Endothelial cell of umbilical vein (primary cell): ENCODE measurements around the gene ALG8. TPM values are rescaled to one million over a fixed set of nuclear protein-coding genes. Genes with fewer than 3 reads are reported as not detected.
A peak's percentile ranks its signal among the peaks of the same experiment; 100 is the strongest.

Experiments used
- BruUV-seq: library from RNA; stranded (reverse); fragments of 400-500 nt; replicated peaks from 2 replicates; lab custom pipeline; 2021; lab: Mats Ljungman, UMichigan
- CTCF ChIA-PET: fragments of 300-600, 350-600 bp; sonication (Branson Sonifier 250); formaldehyde crosslinking; loops from one replicate; lab custom pipeline; 2021; ENCODE audit warnings: antibody characterized with exemption, inconsistent platforms; lab: Charles Lee
- POLR2A ChIA-PET: fragments of 300-600, 350-600 bp; sonication (Branson Sonifier 250); formaldehyde crosslinking; loops from one replicate; lab custom pipeline; 2021; ENCODE audit warnings: antibody characterized with exemption, inconsistent platforms; lab: Charles Lee
- DNase-seq: peaks from one replicate; pipeline ENCODE4 v3.0.0-alpha.2; 2011; ENCODE audit warnings: low read depth, low spot score
- FAIRE-seq: peaks from 2 replicates; lab custom pipeline; 2011; peaks lifted over from hg19 to GRCh38; lab: Jason Lieb, UNC
- H2AFZ ChIP-seq: 2 replicates; pipeline ENCODE4 v1.6.0; 2012; ENCODE audit warnings: low read depth, low read length, control low read depth, inconsistent platforms
- H3K27ac ChIP-seq: 2 replicates; pipeline ENCODE4 v1.5.1; 2011; ENCODE audit warnings: low read depth, mild to moderate bottlenecking, control low read depth, low read length, moderate library complexity; ENCODE audit not compliant: insufficient read depth
- H3K27me3 ChIP-seq, 2 experiments: 2 replicates each; pipeline versions ENCODE4 v1.6.0 to v1.6.1; 2011; ENCODE audit warnings: low read length in 2 of 2, mixed read lengths in 1 of 2; ENCODE audit not compliant: control insufficient read depth in 2 of 2, insufficient read depth in 2 of 2
- H3K36me3 ChIP-seq, 2 experiments: 2 replicates in 1 of 2; 3 replicates in 1 of 2; pipeline ENCODE4 v1.5.1; 2011; ENCODE audit warnings: low read length in 2 of 2, mild to moderate bottlenecking in 1 of 2, moderate library complexity in 1 of 2; ENCODE audit not compliant: control insufficient read depth in 2 of 2, insufficient read depth in 2 of 2; ENCODE audit errors: extremely low read depth in 1 of 2
- H3K4me1 ChIP-seq: 3 replicates; pipeline ENCODE4 v1.5.1; 2011; ENCODE audit warnings: mild to moderate bottlenecking, low read length; ENCODE audit not compliant: control insufficient read depth, insufficient read depth; ENCODE audit errors: extremely low read depth
- H3K4me2 ChIP-seq: 2 replicates; pipeline ENCODE4 v1.6.1; 2011; ENCODE audit warnings: low read length, control low read depth, mixed read lengths; ENCODE audit not compliant: insufficient read depth
- H3K4me3 ChIP-seq, 3 experiments: fragments of 200-600 bp in 1 of 3; sonication (generic), shearing (Covaris generic) in 1 of 3; replicated peaks in 1 of 3; 2 replicates each; pipeline ENCODE4 v1.5.1; 2011 to 2016; ENCODE audit warnings: control low read depth in 3 of 3, low read length in 3 of 3, mild to moderate bottlenecking in 2 of 3, inconsistent platforms in 1 of 3, low read depth in 1 of 3, moderate library complexity in 1 of 3; ENCODE audit not compliant: insufficient read depth in 1 of 3
- H3K79me2 ChIP-seq: 2 replicates; pipeline ENCODE4 v1.6.0; 2012; ENCODE audit warnings: low read length, inconsistent platforms; ENCODE audit not compliant: control insufficient read depth, insufficient read depth
- H3K9ac ChIP-seq: replicated peaks from 2 replicates; pipeline ENCODE3; 2011; ENCODE audit warnings: low read length, control low read depth; ENCODE audit not compliant: insufficient read depth; ENCODE audit errors: extremely low read depth
- H3K9me1 ChIP-seq: replicated peaks from 3 replicates; pipeline ENCODE4 v1.6.0; 2011; ENCODE audit warnings: mild to moderate bottlenecking, low read length; ENCODE audit not compliant: control insufficient read depth, insufficient read depth; ENCODE audit errors: extremely low read depth
- H3K9me3 ChIP-seq: replicated peaks from 2 replicates; pipeline ENCODE4 v1.5.1; 2012; ENCODE audit warnings: low read length, inconsistent platforms; ENCODE audit not compliant: control insufficient read depth, insufficient read depth
- H4K20me1 ChIP-seq: replicated peaks from 2 replicates; pipeline ENCODE3; 2011; ENCODE audit warnings: mild to moderate bottlenecking, low read length; ENCODE audit not compliant: control insufficient read depth, insufficient read depth; ENCODE audit errors: extremely low read depth
- EZH2 ChIP-seq: IDR thresholded peaks from 2 replicates; pipeline ENCODE4 v1.6.1; 2012; ENCODE audit warnings: borderline replicate concordance, low read depth, mild to moderate bottlenecking, moderate library complexity, low read length, inconsistent platforms; ENCODE audit not compliant: severe bottlenecking
- GATA2 ChIP-seq: IDR thresholded peaks from 2 replicates; pipeline ENCODE4 v1.7.0; 2011; ENCODE audit warnings: low read depth, mild to moderate bottlenecking, moderate library complexity, mixed read lengths, low read length; ENCODE audit not compliant: insufficient read length, insufficient read depth
- JUN ChIP-seq: IDR thresholded peaks from 2 replicates; pipeline ENCODE4 v1.6.1; 2011; ENCODE audit warnings: borderline replicate concordance, low read depth; ENCODE audit not compliant: insufficient read length, insufficient read depth
- MYC ChIP-seq: IDR thresholded peaks from one replicate; pipeline ENCODE4 v1.6.1; 2011; ENCODE audit warnings: mild to moderate bottlenecking, low read depth, low read length
- POLR2A ChIP-seq: IDR thresholded peaks from 2 replicates; pipeline ENCODE4 v1.6.1; 2012; ENCODE audit warnings: low read depth, mild to moderate bottlenecking, control low read depth, low read length
- POLR2AphosphoS5 ChIP-seq: IDR thresholded peaks from 2 replicates; pipeline ENCODE4 v1.6.1; 2012; ENCODE audit warnings: low read depth, mild to moderate bottlenecking, control low read depth, low read length, moderate library complexity; ENCODE audit not compliant: insufficient read depth
- dilution Hi-C: fragments of 300-500 bp; cut with MboI; formaldehyde crosslinking; loops from one replicate; pipeline ENCODE4 v1.15.0; 2019; ENCODE audit warnings: low sequenced_read_pairs; ENCODE audit not compliant: extremely low pct_ligation_motif_present
- intact Hi-C: fragments of 100-400 bp; cut with micrococcal nuclease; formaldehyde crosslinking; loops from one replicate; pipeline ENCODE4 v1.10.0; 2022
- polyA plus RNA-seq, 4 experiments: library from polyadenylated mRNA; depleted of rRNA in 3 of 4; stranded (reverse) in 3 of 4; unstranded in 1 of 4; fragments of >200 nt; gene quantifications; 2 replicates each; pipeline versions ENCODE4 v1.2.1 to v1.2.3, GENCODE V29; 2011 to 2012; ENCODE audit warnings: missing spikeins in 1 of 4
- total RNA-seq: library from RNA; stranded (reverse); gene quantifications from 2 replicates; pipeline ENCODE4 v1.2.3, GENCODE V29; 2021
- TF ChIP-seq, protein P1 (sequence below), 2 donors: IDR thresholded peaks; 1 replicate in 1 of 2; 2 replicates in 1 of 2; pipeline ENCODE4 v1.5.1; 2011; ENCODE audit warnings: low read length in 2 of 2, mild to moderate bottlenecking in 2 of 2, moderate library complexity in 2 of 2, control low read depth in 1 of 2, inconsistent platforms in 1 of 2, low read depth in 1 of 2; ENCODE audit not compliant: insufficient read depth in 1 of 2; ENCODE audit errors: extremely low read depth in 1 of 2

The ALG8 gene
- total and polyA plus RNA-seq, 2 donors (not counting 3 experiments of a cell fraction or from before 2014, with no cell fraction given) = 43.9 to 48.2 TPM

DNA sequence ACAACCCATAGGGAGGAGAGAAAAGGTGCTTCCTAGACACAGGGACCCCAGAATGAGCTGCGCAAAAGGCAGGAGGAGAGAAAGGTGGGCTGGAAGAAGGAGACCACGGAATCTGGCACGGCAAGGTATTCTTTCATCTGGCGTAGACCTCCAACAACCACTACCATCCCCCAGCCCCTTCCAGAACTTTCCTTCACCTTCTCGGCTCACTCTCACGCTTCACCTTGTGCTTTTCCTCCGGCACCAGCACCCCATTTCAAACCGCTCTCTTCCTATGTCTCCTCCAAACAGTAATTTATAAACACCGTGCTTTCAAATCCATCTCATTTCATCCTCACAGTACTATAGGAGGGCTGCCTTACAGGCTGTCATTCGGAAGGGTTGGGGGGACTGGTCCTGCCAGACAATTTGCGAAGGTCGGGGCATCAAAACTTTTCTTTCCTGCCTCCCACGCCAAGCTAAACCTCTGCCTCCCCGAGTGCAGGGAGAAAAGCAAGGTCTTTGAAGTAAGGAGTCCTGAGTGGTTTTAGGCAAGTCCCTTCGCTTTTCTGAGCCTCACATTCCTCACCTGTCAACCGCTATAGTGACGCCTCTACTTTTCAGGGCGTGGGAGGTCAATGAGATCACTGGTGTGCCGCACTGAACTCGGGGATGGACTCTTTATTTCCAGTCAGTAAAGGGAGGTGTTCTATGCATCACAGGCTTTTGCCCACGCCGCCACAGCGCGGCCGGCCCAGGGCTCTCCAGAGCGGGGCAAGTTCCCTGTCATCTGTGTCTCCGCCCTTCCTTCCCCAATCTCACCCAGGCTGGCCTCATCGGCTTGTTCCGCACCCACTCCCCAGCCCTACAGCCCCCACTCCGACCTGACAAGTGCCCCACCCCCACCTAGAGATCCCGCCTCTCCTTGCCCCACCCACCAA, 48.2 kb upstream of the ALG8 start:
- BruUV-seq = TSS peak; percentile 34
- H3K79me2 ChIP-seq = peaks cover 29% of the 10 kb centered on the region
- H3K36me3 ChIP-seq = no peaks in the 10 kb centered on the region
- no peak overlapping the region for H3K27ac ChIP-seq
- peaks cover 34% of the 10 kb centered on the region for H3K4me1 ChIP-seq
- ChIA-PET POLR2A (interaction anchor here (0.9 to 1.5 kb wide), 2 partner anchors 48 to 109 kb away, joined by 3 to 5 read pairs; partner anchors contain the start of gene ALG8), CTCF (interaction anchor here (0.6 to 3.0 kb wide), 6 partner anchors 10 to 377 kb away, joined by 3 to 15 read pairs (median 4); partner anchors contain the start of gene ALG8)
- H3K9ac ChIP-seq = peak overlapping the region; percentile 56
- H3K4me2 ChIP-seq = peak overlapping the region; percentile 88
- peak overlapping the region; percentile 68 to 81 (median 71) for H3K4me3 ChIP-seq
- DNase-seq (no peak), FAIRE-seq (no peak)
- peak overlapping the region; percentile 53 for H2AFZ ChIP-seq
- intact Hi-C loops = loop anchor here (1.0 to 2.0 kb wide), 5 partner anchors 48 to 367 kb away; partner anchors contain the start of genes ALG8, GAB2, NDUFC2 and RSF1
- no peaks in the 10 kb centered on the region for H3K27me3 ChIP-seq
- no peaks in the 10 kb centered on the region for H3K9me1 ChIP-seq
- TF ChIP-seq POLR2AphosphoS5 (no peak), POLR2A (no peak), GATA2 (no peak), EZH2 (no peak), JUN (no peak), MYC (no peak)
- TF ChIP-seq, protein P1, sequence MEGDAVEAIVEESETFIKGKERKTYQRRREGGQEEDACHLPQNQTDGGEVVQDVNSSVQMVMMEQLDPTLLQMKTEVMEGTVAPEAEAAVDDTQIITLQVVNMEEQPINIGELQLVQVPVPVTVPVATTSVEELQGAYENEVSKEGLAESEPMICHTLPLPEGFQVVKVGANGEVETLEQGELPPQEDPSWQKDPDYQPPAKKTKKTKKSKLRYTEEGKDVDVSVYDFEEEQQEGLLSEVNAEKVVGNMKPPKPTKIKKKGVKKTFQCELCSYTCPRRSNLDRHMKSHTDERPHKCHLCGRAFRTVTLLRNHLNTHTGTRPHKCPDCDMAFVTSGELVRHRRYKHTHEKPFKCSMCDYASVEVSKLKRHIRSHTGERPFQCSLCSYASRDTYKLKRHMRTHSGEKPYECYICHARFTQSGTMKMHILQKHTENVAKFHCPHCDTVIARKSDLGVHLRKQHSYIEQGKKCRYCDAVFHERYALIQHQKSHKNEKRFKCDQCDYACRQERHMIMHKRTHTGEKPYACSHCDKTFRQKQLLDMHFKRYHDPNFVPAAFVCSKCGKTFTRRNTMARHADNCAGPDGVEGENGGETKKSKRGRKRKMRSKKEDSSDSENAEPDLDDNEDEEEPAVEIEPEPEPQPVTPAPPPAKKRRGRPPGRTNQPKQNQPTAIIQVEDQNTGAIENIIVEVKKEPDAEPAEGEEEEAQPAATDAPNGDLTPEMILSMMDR (IDR thresholded peaks at IDR 0.05; ENCODE audit: extremely low read depth in 1 of 2, insufficient read depth in 1 of 2, low read depth in 1 of 2, low read length in 2 of 2) = no peak
- H4K20me1 ChIP-seq = no peaks in the 10 kb centered on the region
- H3K9me3 ChIP-seq = no peaks in the 10 kb centered on the region
- dilution Hi-C loops = no loop called here
